ENCODE measurements around the gene SPATA1. TPM values are rescaled to one million over a fixed set of nuclear protein-coding genes. Genes with fewer than 3 reads are reported as not detected.

SPATA1 gene
- polyA plus RNA-seq, 1 of the 3 experiments (the other 2 are of a cell fraction) = 1.2 TPM

GRCh38 chr1:84478876-84479868 lies 27.0 kb upstream of the SPATA1 start, which contains the start of gene RPF1 (continued):
- peak; percentile 24; the same call in 1 of the 2 replicates for TF ChIP-seq TCF12 (IDR thresholded peaks at IDR 0.05)
- peak; percentile 94 for TF ChIP-seq ELF1 (IDR thresholded peaks at IDR 0.05)
- TF ChIP-seq MEF2A (IDR thresholded peaks at IDR 0.05; ENCODE audit: borderline replicate concordance, low read depth) = no peak

DNA sequence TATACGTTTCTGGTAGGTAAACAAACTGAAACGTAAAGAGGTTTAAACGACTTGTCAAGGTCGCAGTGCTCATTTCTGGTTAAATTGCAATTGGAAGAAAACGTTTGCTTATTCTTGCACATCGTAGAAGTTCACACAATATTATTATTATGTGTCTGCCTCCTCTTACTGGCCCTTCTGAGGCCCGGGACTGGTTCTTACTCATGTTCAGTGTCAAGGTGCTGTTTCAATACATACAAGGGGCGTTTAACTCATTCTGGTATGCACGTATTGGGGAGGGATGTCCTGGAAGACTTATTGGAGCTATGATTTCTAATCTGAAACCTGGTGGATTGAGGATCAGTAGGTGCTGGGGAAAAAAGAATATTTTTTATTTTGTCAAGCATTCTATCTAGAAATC lies 26.2 kb upstream of the SPATA1 start:
- peak overlapping the region; percentile 89 for H3K4me2 ChIP-seq
- H2AFZ ChIP-seq (ENCODE audit: low read depth) = peak overlapping the region; percentile 100; the same call in 1 of the 2 replicates
- peaks cover 27 to 37% of the 10 kb centered on the region in 2 experiments for H3K36me3 ChIP-seq (replicated peaks in 1 of 2; ENCODE audit: control insufficient read depth in 1 of 2, insufficient read depth in 2 of 2, low read length in 1 of 2)
- no peak for TF ChIP-seq REST (IDR thresholded peaks at IDR 0.05; ENCODE audit: low read depth, low read length)
- no peak for TF ChIP-seq JUND (IDR thresholded peaks at IDR 0.05)
- no peak for TF ChIP-seq SMC3 (IDR thresholded peaks at IDR 0.05; ENCODE audit: low read depth, low read length)
- no peak for TF ChIP-seq RAD21 (IDR thresholded peaks at IDR 0.05; ENCODE audit: low read length)
- no peak for TF ChIP-seq TCF12 (IDR thresholded peaks at IDR 0.05)
- TF ChIP-seq, protein P1, sequence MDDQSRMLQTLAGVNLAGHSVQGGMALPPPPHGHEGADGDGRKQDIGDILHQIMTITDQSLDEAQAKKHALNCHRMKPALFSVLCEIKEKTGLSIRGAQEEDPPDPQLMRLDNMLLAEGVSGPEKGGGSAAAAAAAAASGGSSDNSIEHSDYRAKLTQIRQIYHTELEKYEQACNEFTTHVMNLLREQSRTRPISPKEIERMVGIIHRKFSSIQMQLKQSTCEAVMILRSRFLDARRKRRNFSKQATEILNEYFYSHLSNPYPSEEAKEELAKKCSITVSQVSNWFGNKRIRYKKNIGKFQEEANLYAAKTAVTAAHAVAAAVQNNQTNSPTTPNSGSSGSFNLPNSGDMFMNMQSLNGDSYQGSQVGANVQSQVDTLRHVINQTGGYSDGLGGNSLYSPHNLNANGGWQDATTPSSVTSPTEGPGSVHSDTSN (IDR thresholded peaks at IDR 0.05) = no peak
- no peak for TF ChIP-seq POLR2AphosphoS5 (IDR thresholded peaks at IDR 0.05; ENCODE audit: low read depth, low read length)
- TF ChIP-seq MAX (IDR thresholded peaks at IDR 0.05; ENCODE audit: low read depth) = no peak
- TF ChIP-seq CHD2 (IDR thresholded peaks at IDR 0.05; ENCODE audit: low read length, partially characterized antibody) = no peak
- TF ChIP-seq FOSL2 (IDR thresholded peaks at IDR 0.05; ENCODE audit: borderline replicate concordance, low read depth) = no peak
- TF ChIP-seq, protein P2, sequence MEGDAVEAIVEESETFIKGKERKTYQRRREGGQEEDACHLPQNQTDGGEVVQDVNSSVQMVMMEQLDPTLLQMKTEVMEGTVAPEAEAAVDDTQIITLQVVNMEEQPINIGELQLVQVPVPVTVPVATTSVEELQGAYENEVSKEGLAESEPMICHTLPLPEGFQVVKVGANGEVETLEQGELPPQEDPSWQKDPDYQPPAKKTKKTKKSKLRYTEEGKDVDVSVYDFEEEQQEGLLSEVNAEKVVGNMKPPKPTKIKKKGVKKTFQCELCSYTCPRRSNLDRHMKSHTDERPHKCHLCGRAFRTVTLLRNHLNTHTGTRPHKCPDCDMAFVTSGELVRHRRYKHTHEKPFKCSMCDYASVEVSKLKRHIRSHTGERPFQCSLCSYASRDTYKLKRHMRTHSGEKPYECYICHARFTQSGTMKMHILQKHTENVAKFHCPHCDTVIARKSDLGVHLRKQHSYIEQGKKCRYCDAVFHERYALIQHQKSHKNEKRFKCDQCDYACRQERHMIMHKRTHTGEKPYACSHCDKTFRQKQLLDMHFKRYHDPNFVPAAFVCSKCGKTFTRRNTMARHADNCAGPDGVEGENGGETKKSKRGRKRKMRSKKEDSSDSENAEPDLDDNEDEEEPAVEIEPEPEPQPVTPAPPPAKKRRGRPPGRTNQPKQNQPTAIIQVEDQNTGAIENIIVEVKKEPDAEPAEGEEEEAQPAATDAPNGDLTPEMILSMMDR (IDR thresholded peaks at IDR 0.05) = no peak
- no peak for TF ChIP-seq ELF1 (IDR thresholded peaks at IDR 0.05)
- no peak for TF ChIP-seq RCOR1 (IDR thresholded peaks at IDR 0.05; ENCODE audit: low read length)
- no peak for TF ChIP-seq TEAD4 (IDR thresholded peaks at IDR 0.05; ENCODE audit: borderline replicate concordance, insufficient read depth)
- no peak for TF ChIP-seq NRF1 (IDR thresholded peaks at IDR 0.05; ENCODE audit: low read depth, low read length)
- peaks cover 4 to 10% of the 10 kb centered on the region in 2 experiments; a peak in 3 of 4 replicates for H3K4me1 ChIP-seq (ENCODE audit: control insufficient read depth in 1 of 2, insufficient read depth in 2 of 2, low read depth in 1 of 2, low read length in 1 of 2)
- no peaks in the 10 kb centered on the region for H3K9me3 ChIP-seq
- peaks cover 4% of the 10 kb centered on the region for H3F3A ChIP-seq (replicated peaks; ENCODE audit: insufficient read depth)
- H3K27me3 ChIP-seq (ENCODE audit: insufficient read depth) = no peaks in the 10 kb centered on the region
- DNase-seq = peak; percentile 17
- ChIA-PET CTCF (interaction anchor here (0.7 to 1.8 kb wide), 8 partner anchors 12 to 353 kb away, joined by 3 to 7 read pairs (median 3); no protein-coding TSS in a partner anchor), POLR2A (interaction anchor here (1.9 kb wide), 1 partner anchor 26 kb away, joined by 6 read pairs; no protein-coding TSS in a partner anchor)
- peak overlapping the region; percentile 87 for H3K9ac ChIP-seq
- peak overlapping the region; percentile 89 to 96; a peak in 3 of 4 replicates for H3K27ac ChIP-seq (ENCODE audit: low read depth in 2 of 2, low read length in 1 of 2)
- H3K9me2 ChIP-seq = no peaks in the 10 kb centered on the region
- under 1% methylated on average over 9 of the region's 9 CpGs for WGBS (ENCODE audit: low lambda C conversion rate)
- H3K4me3 ChIP-seq (ENCODE audit: low read depth in 2 of 2, low read length in 1 of 2) = peak overlapping the region; percentile 92 to 99
- H3K79me2 ChIP-seq (ENCODE audit: insufficient read depth) = peaks cover 49% of the 10 kb centered on the region
- H4K20me1 ChIP-seq (ENCODE audit: insufficient read depth) = no peaks in the 10 kb centered on the region
